DND-41 (cell line): Measurements from ENCODE around the gene PNLIP.

Source experiments
- ATAC-seq: fragments of 200-7000 bp; cut with Tn5 transposase; 3 replicates; pipeline ENCODE4 v1.9.1; 2021; ENCODE audit warnings: low read depth; ENCODE audit not compliant: insufficient read depth
- DNase-seq: peaks from one replicate; pipeline ENCODE4 v3.0.0-alpha.2; 2020
- H2AFZ ChIP-seq: 2 replicates; pipeline ENCODE4 v1.6.0; 2012; ENCODE audit warnings: low read depth, low read length
- H3K27ac ChIP-seq: 2 replicates; pipeline ENCODE4 v1.5.1; 2012; ENCODE audit warnings: low read length, inconsistent platforms
- H3K27me3 ChIP-seq: fragments of 200-600 bp; sonication (generic); 2 replicates; pipeline ENCODE4 v1.6.0; 2012; ENCODE audit warnings: low read length, mild to moderate bottlenecking, inconsistent platforms; ENCODE audit not compliant: insufficient read depth, poor library complexity
- H3K36me3 ChIP-seq: 2 replicates; pipeline ENCODE4 v1.5.1; 2012; ENCODE audit warnings: low read length, inconsistent platforms; ENCODE audit not compliant: insufficient read depth
- H3K4me1 ChIP-seq: 2 replicates; pipeline ENCODE4 v1.5.1; 2012; ENCODE audit warnings: mild to moderate bottlenecking, low read length; ENCODE audit not compliant: insufficient read depth
- H3K4me2 ChIP-seq: 2 replicates; pipeline ENCODE4 v1.6.0; 2012; ENCODE audit warnings: mild to moderate bottlenecking, moderate library complexity, low read length, inconsistent platforms; ENCODE audit not compliant: insufficient read depth
- H3K4me3 ChIP-seq, 2 experiments: fragments of 200-600 bp in 1 of 2; shearing (Covaris generic) in 1 of 2; 2 replicates each; pipeline ENCODE4 v1.5.1; 2012 to 2016; ENCODE audit warnings: inconsistent platforms in 2 of 2, low read length in 2 of 2, mild to moderate bottlenecking in 2 of 2, low read depth in 1 of 2, moderate library complexity in 1 of 2
- H3K79me2 ChIP-seq: 2 replicates; pipeline ENCODE4 v1.6.0; 2012; ENCODE audit warnings: low read length, inconsistent platforms; ENCODE audit not compliant: insufficient read depth
- H3K9ac ChIP-seq: 2 replicates; pipeline ENCODE4 v1.6.0; 2012; ENCODE audit warnings: low read depth, mild to moderate bottlenecking, inconsistent platforms, low read length, moderate library complexity
- H3K9me3 ChIP-seq: 2 replicates; pipeline ENCODE4 v1.5.1; 2012; ENCODE audit warnings: low read length, moderate library complexity, mild to moderate bottlenecking, inconsistent platforms; ENCODE audit not compliant: insufficient read depth, severe bottlenecking
- H4K20me1 ChIP-seq: 2 replicates; pipeline ENCODE4 v1.6.0; 2012; ENCODE audit warnings: low read length; ENCODE audit not compliant: insufficient read depth
- EZH2 ChIP-seq: IDR thresholded peaks from 3 replicates; pipeline ENCODE4 v1.6.1; 2012; ENCODE audit warnings: borderline replicate concordance, low read depth, mild to moderate bottlenecking, moderate library complexity, low read length, inconsistent platforms; ENCODE audit not compliant: severe bottlenecking
- TF ChIP-seq, protein P1 (sequence below): IDR thresholded peaks from 2 replicates; pipeline ENCODE4 v1.5.1; 2012; ENCODE audit warnings: borderline replicate concordance, low read length, moderate library complexity, mild to moderate bottlenecking; ENCODE audit not compliant: poor library complexity, severe bottlenecking; ENCODE audit errors: extremely low read depth

The PNLIP gene

DNA sequence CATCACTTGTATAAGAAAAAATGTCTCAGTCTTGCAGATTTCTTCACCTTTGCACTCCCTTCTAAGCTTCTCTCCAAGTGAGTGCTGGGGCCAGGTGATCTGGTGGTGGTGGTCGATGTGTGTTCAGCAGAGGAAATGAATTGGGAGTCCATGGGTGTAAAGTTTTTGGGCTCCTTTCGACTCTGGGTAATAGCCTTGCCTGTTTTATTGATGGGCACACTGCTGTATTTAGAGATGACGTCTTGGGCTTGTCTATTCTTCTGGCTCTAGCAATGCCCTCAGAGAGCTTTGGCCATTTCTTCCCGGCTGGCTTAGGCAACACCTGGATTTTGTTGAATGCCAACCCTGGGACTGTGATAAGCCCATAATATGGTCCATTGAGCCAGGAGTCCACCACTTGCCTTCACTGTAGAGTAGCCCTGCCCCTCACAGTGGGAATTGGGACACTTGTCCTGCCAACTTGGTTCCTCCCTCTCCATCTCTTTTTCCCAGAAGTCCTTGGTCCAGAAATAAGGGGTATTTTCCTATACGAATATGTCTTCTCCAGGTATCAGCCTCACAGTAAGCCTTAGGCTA lies 11.7 kb downstream of the PNLIP start:
- no peaks in the 10 kb centered on the region for H3K4me1 ChIP-seq
- no peak overlapping the region for H3K4me3 ChIP-seq
- no peaks in the 10 kb centered on the region for H3K79me2 ChIP-seq
- H3K4me2 ChIP-seq: no peak overlapping the region
- no peak for DNase-seq
- no peak for TF ChIP-seq EZH2
- TF ChIP-seq, protein P1, sequence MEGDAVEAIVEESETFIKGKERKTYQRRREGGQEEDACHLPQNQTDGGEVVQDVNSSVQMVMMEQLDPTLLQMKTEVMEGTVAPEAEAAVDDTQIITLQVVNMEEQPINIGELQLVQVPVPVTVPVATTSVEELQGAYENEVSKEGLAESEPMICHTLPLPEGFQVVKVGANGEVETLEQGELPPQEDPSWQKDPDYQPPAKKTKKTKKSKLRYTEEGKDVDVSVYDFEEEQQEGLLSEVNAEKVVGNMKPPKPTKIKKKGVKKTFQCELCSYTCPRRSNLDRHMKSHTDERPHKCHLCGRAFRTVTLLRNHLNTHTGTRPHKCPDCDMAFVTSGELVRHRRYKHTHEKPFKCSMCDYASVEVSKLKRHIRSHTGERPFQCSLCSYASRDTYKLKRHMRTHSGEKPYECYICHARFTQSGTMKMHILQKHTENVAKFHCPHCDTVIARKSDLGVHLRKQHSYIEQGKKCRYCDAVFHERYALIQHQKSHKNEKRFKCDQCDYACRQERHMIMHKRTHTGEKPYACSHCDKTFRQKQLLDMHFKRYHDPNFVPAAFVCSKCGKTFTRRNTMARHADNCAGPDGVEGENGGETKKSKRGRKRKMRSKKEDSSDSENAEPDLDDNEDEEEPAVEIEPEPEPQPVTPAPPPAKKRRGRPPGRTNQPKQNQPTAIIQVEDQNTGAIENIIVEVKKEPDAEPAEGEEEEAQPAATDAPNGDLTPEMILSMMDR: no peak
- ATAC-seq: no peak
- H2AFZ ChIP-seq: no peak overlapping the region
- no peaks in the 10 kb centered on the region for H3K9me3 ChIP-seq
- H4K20me1 ChIP-seq: no peaks in the 10 kb centered on the region
- H3K9ac ChIP-seq: no peak overlapping the region
- H3K36me3 ChIP-seq: no peaks in the 10 kb centered on the region
- no peaks in the 10 kb centered on the region for H3K27me3 ChIP-seq
- no peak overlapping the region for H3K27ac ChIP-seq

DNA sequence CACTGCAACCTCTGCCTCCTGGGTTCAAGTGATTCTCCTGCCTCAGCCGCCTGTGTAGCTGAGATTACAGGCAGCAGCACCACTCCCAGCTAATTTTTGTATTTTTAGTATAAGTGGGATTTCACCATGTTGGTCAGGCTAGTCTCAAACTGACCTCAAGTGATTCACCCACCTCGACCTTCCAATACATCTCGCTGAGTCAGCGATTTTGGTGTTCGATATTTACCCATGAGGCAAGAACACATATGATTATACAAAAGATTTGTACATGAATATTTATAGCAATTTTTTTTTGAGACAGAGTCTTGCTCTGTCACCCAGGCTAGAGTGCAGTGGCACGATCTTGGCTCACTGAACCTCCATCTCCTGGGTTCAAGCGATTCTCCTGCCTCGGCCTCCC lies 19.8 kb downstream of the PNLIP start:
- no peak for ATAC-seq
- Histone ChIP-seq H3K27me3 (no peaks in the 10 kb centered on the region), H3K4me1 (no peaks in the 10 kb centered on the region), H2AFZ (no peak overlapping the region), H3K9me3 (no peaks in the 10 kb centered on the region), H3K79me2 (no peaks in the 10 kb centered on the region), H3K4me3 (no peak overlapping the region), H3K36me3 (no peaks in the 10 kb centered on the region), H4K20me1 (no peaks in the 10 kb centered on the region), H3K27ac (no peak overlapping the region), H3K9ac (no peak overlapping the region), H3K4me2 (no peak overlapping the region)
- no peak for DNase-seq
- TF ChIP-seq, protein P1: no peak
- TF ChIP-seq EZH2: no peak

DNA sequence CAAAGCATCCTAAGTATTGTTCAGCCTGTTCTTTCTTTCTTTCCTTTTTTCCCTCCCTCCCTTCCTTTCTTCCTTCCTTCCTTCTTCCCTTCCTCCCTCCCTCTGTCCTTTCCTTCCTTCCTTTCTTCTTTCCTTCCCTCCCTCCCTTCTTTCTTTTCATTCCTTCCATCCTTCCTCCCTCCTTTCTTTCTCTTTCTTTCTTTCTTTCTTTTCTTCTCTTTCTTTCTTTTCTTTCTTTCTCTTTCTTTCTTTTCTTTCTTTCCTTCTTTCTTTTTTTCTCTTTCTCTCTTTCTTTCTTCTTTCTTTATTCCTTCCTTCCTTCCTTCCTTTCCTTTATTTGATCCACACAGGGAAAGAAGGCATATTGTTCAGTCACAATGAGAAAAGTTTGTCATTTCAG lies 21.2 kb downstream of the PNLIP start:
- TF ChIP-seq, protein P1: no peak
- TF ChIP-seq EZH2: no peak
- H3K79me2 ChIP-seq: no peaks in the 10 kb centered on the region
- ATAC-seq (no peak), DNase-seq (no peak)
- H3K36me3 ChIP-seq: no peaks in the 10 kb centered on the region
- H2AFZ ChIP-seq: no peak overlapping the region
- no peaks in the 10 kb centered on the region for H3K4me1 ChIP-seq
- no peaks in the 10 kb centered on the region for H3K9me3 ChIP-seq
- no peak overlapping the region for H3K27ac ChIP-seq
- H3K4me3 ChIP-seq: no peak overlapping the region
- H3K27me3 ChIP-seq: no peaks in the 10 kb centered on the region
- H3K4me2 ChIP-seq: no peak overlapping the region
- no peak overlapping the region for H3K9ac ChIP-seq
- no peaks in the 10 kb centered on the region for H4K20me1 ChIP-seq

DNA sequence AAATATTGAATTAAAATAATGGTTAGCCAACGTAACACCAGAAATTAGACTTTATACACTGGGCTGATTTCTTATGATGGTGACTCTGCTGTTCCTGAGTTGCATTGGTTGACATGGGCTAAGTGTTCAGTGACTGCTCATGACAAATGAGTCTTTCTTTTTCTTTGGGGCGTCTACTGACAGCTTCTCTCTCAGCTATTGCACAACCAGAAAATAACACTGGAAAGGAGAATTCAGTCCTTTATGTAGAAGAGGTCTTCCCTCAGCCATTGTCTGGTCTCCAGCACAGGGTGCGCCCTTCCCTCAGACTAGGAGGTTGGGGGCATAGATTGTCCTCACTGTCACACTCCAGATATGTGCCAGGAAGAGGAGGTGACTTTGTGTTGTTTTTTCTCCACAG lies 21.6 kb downstream of the PNLIP start:
- DNase-seq: no peak
- Histone ChIP-seq H3K4me1 (no peaks in the 10 kb centered on the region), H3K9ac (no peak overlapping the region), H2AFZ (no peak overlapping the region), H3K79me2 (no peaks in the 10 kb centered on the region), H3K4me2 (no peak overlapping the region), H4K20me1 (no peaks in the 10 kb centered on the region), H3K4me3 (no peak overlapping the region), H3K27me3 (no peaks in the 10 kb centered on the region), H3K9me3 (no peaks in the 10 kb centered on the region), H3K36me3 (no peaks in the 10 kb centered on the region), H3K27ac (no peak overlapping the region)
- TF ChIP-seq EZH2: no peak
- TF ChIP-seq, protein P1: no peak
- ATAC-seq: no peak
